OCI-LY1 (cell line): ENCODE measurements around the gene ENTPD1.

Experiments
- EZH2 ChIP-seq: fragments of 200-600 bp; sonication (generic), shearing (Covaris generic); IDR thresholded peaks from 2 replicates; pipeline ENCODE4 v1.8.0; 2017; ENCODE audit warnings: borderline replicate concordance, mixed run types, mild to moderate bottlenecking, antibody characterized with exemption, low read length, moderate library complexity, mixed read lengths
- TF ChIP-seq, protein P1 (sequence below): fragments of 200-600 bp; sonication (generic), shearing (Covaris generic); IDR thresholded peaks from 2 replicates; pipeline ENCODE4 v1.5.1; 2017; ENCODE audit warnings: mild to moderate bottlenecking, antibody characterized with exemption, low read length, moderate library complexity, mixed read lengths

DNA sequence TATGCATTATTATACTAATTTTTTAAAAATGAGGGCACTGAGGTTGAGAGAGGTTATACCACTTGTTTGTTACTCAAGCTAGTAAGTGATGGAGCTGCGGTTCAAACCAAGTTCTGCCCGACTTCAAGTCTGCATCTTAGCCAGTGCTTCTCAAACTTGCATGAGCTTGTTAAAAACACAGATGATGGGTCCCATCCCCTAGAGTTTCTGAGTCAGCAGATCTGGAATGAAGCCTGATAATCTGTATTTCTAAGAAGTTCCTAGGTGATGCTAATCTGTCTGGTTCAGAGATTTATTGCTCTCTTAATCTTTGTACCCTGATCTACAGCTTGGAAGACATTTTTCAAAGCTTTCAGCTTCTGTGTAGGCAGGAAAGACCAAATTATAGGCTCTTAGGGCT is 84.2 kb downstream of the ENTPD1 start:
- TF ChIP-seq, protein P1, sequence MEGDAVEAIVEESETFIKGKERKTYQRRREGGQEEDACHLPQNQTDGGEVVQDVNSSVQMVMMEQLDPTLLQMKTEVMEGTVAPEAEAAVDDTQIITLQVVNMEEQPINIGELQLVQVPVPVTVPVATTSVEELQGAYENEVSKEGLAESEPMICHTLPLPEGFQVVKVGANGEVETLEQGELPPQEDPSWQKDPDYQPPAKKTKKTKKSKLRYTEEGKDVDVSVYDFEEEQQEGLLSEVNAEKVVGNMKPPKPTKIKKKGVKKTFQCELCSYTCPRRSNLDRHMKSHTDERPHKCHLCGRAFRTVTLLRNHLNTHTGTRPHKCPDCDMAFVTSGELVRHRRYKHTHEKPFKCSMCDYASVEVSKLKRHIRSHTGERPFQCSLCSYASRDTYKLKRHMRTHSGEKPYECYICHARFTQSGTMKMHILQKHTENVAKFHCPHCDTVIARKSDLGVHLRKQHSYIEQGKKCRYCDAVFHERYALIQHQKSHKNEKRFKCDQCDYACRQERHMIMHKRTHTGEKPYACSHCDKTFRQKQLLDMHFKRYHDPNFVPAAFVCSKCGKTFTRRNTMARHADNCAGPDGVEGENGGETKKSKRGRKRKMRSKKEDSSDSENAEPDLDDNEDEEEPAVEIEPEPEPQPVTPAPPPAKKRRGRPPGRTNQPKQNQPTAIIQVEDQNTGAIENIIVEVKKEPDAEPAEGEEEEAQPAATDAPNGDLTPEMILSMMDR = no peak
- TF ChIP-seq EZH2 = no peak
